Measurements from ENCODE around the gene FOXA2. TPM values are rescaled to one million over a fixed set of nuclear protein-coding genes. Genes with fewer than 3 reads are reported as not detected.

The FOXA2 gene
- total RNA-seq, 1 experiment from 2014 or later: 14.4 TPM

DNA sequence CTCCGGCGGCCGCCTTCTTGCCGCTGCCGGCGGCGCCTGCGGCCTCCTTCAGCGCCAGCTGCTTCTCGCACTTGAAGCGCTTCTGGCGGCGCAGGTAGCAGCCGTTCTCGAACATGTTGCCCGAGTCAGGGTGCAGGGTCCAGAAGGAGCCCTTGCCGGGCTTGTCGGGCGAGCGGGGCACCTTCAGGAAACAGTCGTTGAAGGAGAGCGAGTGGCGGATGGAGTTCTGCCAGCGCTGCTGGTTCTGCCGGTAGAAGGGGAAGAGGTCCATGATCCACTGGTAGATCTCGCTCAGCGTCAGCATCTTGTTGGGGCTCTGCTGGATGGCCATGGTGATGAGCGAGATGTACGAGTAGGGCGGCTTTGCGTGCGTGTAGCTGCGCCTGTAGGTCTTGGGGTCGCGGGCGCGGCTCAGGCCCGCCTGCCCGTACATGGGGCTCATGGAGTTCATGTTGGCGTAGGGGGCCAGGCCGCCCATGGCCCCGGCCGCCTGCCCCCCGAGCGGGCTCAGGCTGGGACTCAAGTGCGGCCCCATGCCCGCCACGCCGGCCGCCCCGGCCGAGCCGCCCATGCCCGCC, 1.9 kb downstream of the FOXA2 start:
- Histone ChIP-seq H3K27me3 (ENCODE audit: low read length) (0 out of 2 replicates have a peak, but pooled peaks cover 6% of the 10 kb centered on the region), H3K36me3 (ENCODE audit: low read depth, low read length) (no peaks in the 10 kb centered on the region), H2AFZ (ENCODE audit: low read length) (no peak overlapping the region), H3K4me2 (ENCODE audit: low read length) (peak overlapping the region; percentile 97; the same call in 1 of the 2 replicates), H4K20me1 (ENCODE audit: low read length) (no peaks in the 10 kb centered on the region), H3K4me1 (ENCODE audit: insufficient read depth, low read length) (peaks cover 13% of the 10 kb centered on the region; the same call in 1 of the 2 replicates), H3K4me3 (ENCODE audit: low read length) (peak overlapping the region; percentile 93), H3K27ac (ENCODE audit: low read length) (no peak overlapping the region), H3K9ac (ENCODE audit: low read length) (no peak overlapping the region), H3K9me3 (ENCODE audit: low read length) (no peaks in the 10 kb centered on the region), H3K79me2 (ENCODE audit: low read length) (peaks cover 34% of the 10 kb centered on the region), H3K9me2 (replicated peaks; ENCODE audit: low read length) (no peaks in the 10 kb centered on the region), H3F3A (ENCODE audit: low read length, unreplicated experiment) (no peaks in the 10 kb centered on the region)
- ATAC-seq (no peak), DNase-seq (no peak)
- no TSS peak for BruUV-seq (replicated peaks)
- TF ChIP-seq EZH2phosphoT487 (IDR thresholded peaks at IDR 0.05; ENCODE audit: borderline replicate concordance, low read length) (no peak), EZH2 (IDR thresholded peaks at IDR 0.05; ENCODE audit: low read length, unreplicated experiment) (no peak)
- TF ChIP-seq, protein P1, sequence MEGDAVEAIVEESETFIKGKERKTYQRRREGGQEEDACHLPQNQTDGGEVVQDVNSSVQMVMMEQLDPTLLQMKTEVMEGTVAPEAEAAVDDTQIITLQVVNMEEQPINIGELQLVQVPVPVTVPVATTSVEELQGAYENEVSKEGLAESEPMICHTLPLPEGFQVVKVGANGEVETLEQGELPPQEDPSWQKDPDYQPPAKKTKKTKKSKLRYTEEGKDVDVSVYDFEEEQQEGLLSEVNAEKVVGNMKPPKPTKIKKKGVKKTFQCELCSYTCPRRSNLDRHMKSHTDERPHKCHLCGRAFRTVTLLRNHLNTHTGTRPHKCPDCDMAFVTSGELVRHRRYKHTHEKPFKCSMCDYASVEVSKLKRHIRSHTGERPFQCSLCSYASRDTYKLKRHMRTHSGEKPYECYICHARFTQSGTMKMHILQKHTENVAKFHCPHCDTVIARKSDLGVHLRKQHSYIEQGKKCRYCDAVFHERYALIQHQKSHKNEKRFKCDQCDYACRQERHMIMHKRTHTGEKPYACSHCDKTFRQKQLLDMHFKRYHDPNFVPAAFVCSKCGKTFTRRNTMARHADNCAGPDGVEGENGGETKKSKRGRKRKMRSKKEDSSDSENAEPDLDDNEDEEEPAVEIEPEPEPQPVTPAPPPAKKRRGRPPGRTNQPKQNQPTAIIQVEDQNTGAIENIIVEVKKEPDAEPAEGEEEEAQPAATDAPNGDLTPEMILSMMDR (conservative IDR thresholded peaks at IDR 0.05; ENCODE audit: low read depth, low read length): no peak
- intact Hi-C loops (cut with micrococcal nuclease): loop anchor here (5.0 kb wide), 1 partner anchor 780 kb away; the partner anchor contains the start of gene GZF1
- ChIA-PET POLR2A (ENCODE audit: unreplicated experiment) (no interaction called here), CTCF (interaction anchor here (0.7 kb wide), 1 partner anchor 90 kb away, joined by 3 read pairs; no protein-coding TSS in a partner anchor)

- DNase-seq (no peak), ATAC-seq (no peak)
- POLR2A ChIA-PET (ENCODE audit: unreplicated experiment): no interaction called here
- Histone ChIP-seq H3K9me3 (ENCODE audit: low read length) (no peaks in the 10 kb centered on the region), H3K4me3 (ENCODE audit: low read length) (peak overlapping the region; percentile 31; the same call in 1 of the 2 replicates), H3K9ac (ENCODE audit: low read length) (no peak overlapping the region), H3K27me3 (ENCODE audit: low read length) (0 out of 2 replicates have a peak, but pooled peaks cover 6% of the 10 kb centered on the region), H3K4me1 (ENCODE audit: insufficient read depth, low read length) (peaks cover 13% of the 10 kb centered on the region; the same call in 1 of the 2 replicates), H3K9me2 (replicated peaks; ENCODE audit: low read length) (no peaks in the 10 kb centered on the region), H3K4me2 (ENCODE audit: low read length) (peak overlapping the region; percentile 25; the same call in 1 of the 2 replicates), H3F3A (ENCODE audit: low read length, unreplicated experiment) (no peaks in the 10 kb centered on the region), H2AFZ (ENCODE audit: low read length) (no peak overlapping the region), H3K79me2 (ENCODE audit: low read length) (peaks cover 42% of the 10 kb centered on the region), H3K27ac (ENCODE audit: low read length) (no peak overlapping the region), H3K36me3 (ENCODE audit: low read depth, low read length) (no peaks in the 10 kb centered on the region), H4K20me1 (ENCODE audit: low read length) (no peaks in the 10 kb centered on the region)
- TSS peak; percentile 14 for BruUV-seq (replicated peaks)
- intact Hi-C loops (cut with micrococcal nuclease): loop anchor here (5.0 kb wide), 1 partner anchor 781 kb away; the partner anchor contains the start of gene GZF1
- CTCF ChIA-PET: interaction anchor here (0.7 kb wide), 1 partner anchor 89 kb away, joined by 3 read pairs; no protein-coding TSS in a partner anchor
- TF ChIP-seq EZH2phosphoT487 (IDR thresholded peaks at IDR 0.05; ENCODE audit: borderline replicate concordance, low read length) (no peak), EZH2 (IDR thresholded peaks at IDR 0.05; ENCODE audit: low read length, unreplicated experiment) (no peak)
- TF ChIP-seq, protein P1 (conservative IDR thresholded peaks at IDR 0.05; ENCODE audit: low read depth, low read length): no peak
Observed at GRCh38 chr20:22581437-22582385, 2.7 kb downstream of the FOXA2 start.

All from PC-3 (cell line).